Thoracic aorta (tissue), 2 donors: ENCODE measurements around the gene SCGB1D1. TPM values are rescaled to one million over a fixed set of nuclear protein-coding genes. Genes with fewer than 3 reads are reported as not detected.

ENCODE experiments used
- ATAC-seq: fragments of 150-250 bp; one replicate; pipeline ENCODE4 v1.8.0; 2017; ENCODE audit warnings: low read depth; ENCODE audit not compliant: insufficient number of reproducible peaks, low FRiP score
- DNase-seq: peaks from one replicate; pipeline ENCODE4 v3.0.0-alpha.2; 2020; ENCODE audit warnings: low spot score
- H3K27ac ChIP-seq, 2 donors: fragments of 200-600 bp; sonication (generic); 1 replicate in 1 of 2; 2 replicates in 1 of 2; pipeline ENCODE4 v1.5.1; 2016; ENCODE audit warnings: mild to moderate bottlenecking in 2 of 2, moderate library complexity in 2 of 2
- H3K27me3 ChIP-seq: fragments of 200-600 bp; sonication (generic); replicated peaks from 2 replicates; pipeline ENCODE4 v1.6.0; 2016; ENCODE audit warnings: mild to moderate bottlenecking; ENCODE audit not compliant: insufficient read depth
- H3K36me3 ChIP-seq: fragments of 200-600 bp; sonication (generic); one replicate; pipeline ENCODE4 v1.5.1; 2016
- H3K4me1 ChIP-seq, 2 donors: fragments of 200-600 bp; sonication (generic); 1 replicate in 1 of 2; 2 replicates in 1 of 2; pipeline versions ENCODE4 v1.5.1 to v1.6.0; 2016; ENCODE audit warnings: low read depth in 2 of 2, mild to moderate bottlenecking in 1 of 2; ENCODE audit not compliant: control insufficient read depth in 1 of 2
- H3K4me3 ChIP-seq: fragments of 200-600 bp; sonication (generic); 2 replicates; pipeline ENCODE4 v1.5.1; 2016; ENCODE audit warnings: mild to moderate bottlenecking
- H3K9me3 ChIP-seq: fragments of 200-600 bp; sonication (generic); 2 replicates; pipeline ENCODE4 v1.5.1; 2016
- CTCF ChIP-seq: fragments of 200-600 bp; sonication (generic); IDR thresholded peaks from one replicate; pipeline ENCODE4 v1.5.1; 2019; ENCODE audit warnings: antibody characterized with exemption
- total RNA-seq, 2 donors: library from RNA; depleted of rRNA; stranded (reverse); fragments of >200 nt; gene quantifications; one replicate each; pipeline versions ENCODE4 v1.1.0 to v1.2.3, GENCODE V29; 2016

SCGB1D1 gene
- total RNA-seq, 2 donors from 2014 or later, result not detected

GRCh38 chr11:62148271-62148980, 41.6 kb upstream of the SCGB1D1 start:
- H3K27ac ChIP-seq, result no peak overlapping the region
- no peaks in the 10 kb centered on the region for H3K4me1 ChIP-seq
- no peaks in the 10 kb centered on the region for H3K9me3 ChIP-seq
- H3K4me3 ChIP-seq, result no peak overlapping the region
- no peak for TF ChIP-seq CTCF
- ATAC-seq (no peak), DNase-seq (no peak)
- H3K36me3 ChIP-seq, result peaks cover 54% of the 10 kb centered on the region
- H3K27me3 ChIP-seq, result no peaks in the 10 kb centered on the region

DNA sequence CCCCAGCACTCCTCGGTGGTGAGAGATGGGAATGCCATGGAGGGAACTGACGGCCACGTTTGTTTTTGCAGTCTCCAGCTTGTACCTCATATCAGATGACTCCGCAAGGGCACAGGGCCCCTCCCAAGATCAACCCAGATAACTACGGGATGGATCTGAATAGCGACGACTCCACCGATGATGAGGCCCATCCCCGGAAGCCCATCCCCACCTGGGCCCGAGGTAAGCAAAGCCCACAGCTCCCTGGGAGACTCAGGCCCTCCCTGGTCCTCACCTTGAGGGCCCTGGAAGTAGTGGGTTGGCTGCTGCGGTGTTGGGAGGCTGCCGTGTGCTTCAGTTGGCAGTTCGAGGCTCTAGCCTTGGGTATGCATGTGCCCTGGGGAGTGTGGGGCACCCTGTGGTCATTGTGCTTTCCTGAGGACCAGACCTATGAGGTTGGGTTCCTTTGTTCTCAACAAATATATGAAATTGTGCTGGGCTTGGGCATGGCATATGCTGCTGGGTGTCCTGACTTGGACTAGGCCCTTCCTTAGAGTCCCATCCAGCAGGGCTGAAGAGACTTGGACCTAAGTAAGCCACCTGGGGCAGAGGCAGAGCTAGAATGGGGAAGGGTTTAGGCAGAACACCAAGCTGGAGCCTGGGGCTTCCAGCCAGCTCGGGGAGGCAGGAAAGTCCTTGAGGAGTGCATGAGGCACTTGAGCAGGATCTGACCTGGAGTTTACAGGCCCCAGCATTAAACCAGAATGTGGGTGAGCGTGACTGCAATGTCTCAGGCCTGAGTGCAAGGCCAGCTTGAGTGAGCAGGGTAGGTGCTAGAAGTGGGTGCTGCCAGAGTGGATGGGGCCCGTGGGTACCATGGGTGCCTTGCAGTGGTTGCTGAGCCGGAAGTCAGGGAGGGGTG, 39.8 kb upstream of the SCGB1D1 start:
- no peaks in the 10 kb centered on the region for H3K4me1 ChIP-seq
- H3K27ac ChIP-seq, result no peak overlapping the region
- H3K27me3 ChIP-seq, result no peaks in the 10 kb centered on the region
- peaks cover 51% of the 10 kb centered on the region for H3K36me3 ChIP-seq
- H3K9me3 ChIP-seq, result no peaks in the 10 kb centered on the region
- TF ChIP-seq CTCF, result no peak
- no peak for ATAC-seq
- no peak for DNase-seq
- no peak overlapping the region for H3K4me3 ChIP-seq

GRCh38 chr11:62150887-62151736, 38.9 kb upstream of the SCGB1D1 start:
- Histone ChIP-seq H3K9me3 (no peaks in the 10 kb centered on the region), H3K27ac (no peak overlapping the region), H3K36me3 (peaks cover 44% of the 10 kb centered on the region), H3K4me3 (no peak overlapping the region), H3K4me1 (no peaks in the 10 kb centered on the region), H3K27me3 (no peaks in the 10 kb centered on the region)
- no peak for ATAC-seq
- no peak for DNase-seq
- TF ChIP-seq CTCF, result no peak

- no peak for DNase-seq
- no peak overlapping the region for H3K4me3 ChIP-seq
- no peaks in the 10 kb centered on the region for H3K27me3 ChIP-seq
- H3K4me1 ChIP-seq, result no peaks in the 10 kb centered on the region
- no peak for ATAC-seq
- H3K9me3 ChIP-seq, result no peaks in the 10 kb centered on the region
- peaks cover 42% of the 10 kb centered on the region for H3K36me3 ChIP-seq
- TF ChIP-seq CTCF, result no peak
- no peak overlapping the region for H3K27ac ChIP-seq
Observed at GRCh38 chr11:62151737-62152102, 38.3 kb upstream of the SCGB1D1 start.
